Erythroblast (primary cell): ENCODE measurements around the gene G2E3.

Experiments
- GATA1 ChIP-seq: IDR thresholded peaks from 2 replicates; pipeline ENCODE4 v1.6.1; 2011; ENCODE audit warnings: low read depth, mild to moderate bottlenecking, control low read depth, low read length, moderate library complexity
- POLR2A ChIP-seq: IDR thresholded peaks from 2 replicates; pipeline ENCODE4 v1.6.1; 2011; ENCODE audit warnings: mild to moderate bottlenecking, low read length

- no peak for TF ChIP-seq POLR2A
- no peak for TF ChIP-seq GATA1
These were observed 110.6 kb downstream of the G2E3 start for GRCh38 chr14:30669594-30669993.
